ENCODE data around the gene TTYH2. TPM values are rescaled to one million over a fixed set of nuclear protein-coding genes. Genes with fewer than 3 reads are reported as not detected.

The TTYH2 gene
- total RNA-seq, 1 donor from 2014 or later: 3.8 TPM

DNA sequence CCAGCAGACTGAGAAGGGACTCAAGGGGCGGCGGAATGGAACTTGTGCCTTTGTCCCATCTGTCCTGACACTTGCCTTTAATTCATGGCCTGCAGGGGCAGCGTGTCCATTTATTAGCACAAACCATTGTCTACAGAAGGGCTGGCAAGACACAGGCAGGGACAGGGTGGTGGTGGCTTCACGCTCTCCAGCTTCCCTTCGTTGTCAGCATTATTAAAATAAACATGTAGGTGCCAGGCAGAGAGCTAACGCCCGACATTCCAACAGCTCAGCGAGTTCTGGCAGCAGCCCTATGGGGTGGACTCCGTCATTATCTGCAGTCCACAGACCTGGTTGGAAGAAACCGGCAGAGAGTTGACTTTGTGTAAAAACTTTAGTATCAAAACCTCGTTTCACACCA, 77.0 kb downstream of the TTYH2 start:
- POLR2A ChIA-PET: no interaction called here
- no peak overlapping the region for H3K4me3 Mint-ChIP-seq
- no peaks in the 10 kb centered on the region for H3K4me1 Mint-ChIP-seq
- ATAC-seq (ENCODE audit: low read depth) (no peak), DNase-seq (no peak)
- H3K9me3 Mint-ChIP-seq: peaks cover 2% of the 10 kb centered on the region
- CTCF ChIA-PET: no interaction called here
- TF ChIP-seq, protein P1, sequence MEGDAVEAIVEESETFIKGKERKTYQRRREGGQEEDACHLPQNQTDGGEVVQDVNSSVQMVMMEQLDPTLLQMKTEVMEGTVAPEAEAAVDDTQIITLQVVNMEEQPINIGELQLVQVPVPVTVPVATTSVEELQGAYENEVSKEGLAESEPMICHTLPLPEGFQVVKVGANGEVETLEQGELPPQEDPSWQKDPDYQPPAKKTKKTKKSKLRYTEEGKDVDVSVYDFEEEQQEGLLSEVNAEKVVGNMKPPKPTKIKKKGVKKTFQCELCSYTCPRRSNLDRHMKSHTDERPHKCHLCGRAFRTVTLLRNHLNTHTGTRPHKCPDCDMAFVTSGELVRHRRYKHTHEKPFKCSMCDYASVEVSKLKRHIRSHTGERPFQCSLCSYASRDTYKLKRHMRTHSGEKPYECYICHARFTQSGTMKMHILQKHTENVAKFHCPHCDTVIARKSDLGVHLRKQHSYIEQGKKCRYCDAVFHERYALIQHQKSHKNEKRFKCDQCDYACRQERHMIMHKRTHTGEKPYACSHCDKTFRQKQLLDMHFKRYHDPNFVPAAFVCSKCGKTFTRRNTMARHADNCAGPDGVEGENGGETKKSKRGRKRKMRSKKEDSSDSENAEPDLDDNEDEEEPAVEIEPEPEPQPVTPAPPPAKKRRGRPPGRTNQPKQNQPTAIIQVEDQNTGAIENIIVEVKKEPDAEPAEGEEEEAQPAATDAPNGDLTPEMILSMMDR (IDR thresholded peaks at IDR 0.05): no peak
- H3K36me3 Mint-ChIP-seq (ENCODE audit: low read depth): no peaks in the 10 kb centered on the region
- no peak overlapping the region for H3K27ac Mint-ChIP-seq
- intact Hi-C loops (cut with micrococcal nuclease): no loop called here
- peaks cover 8% of the 10 kb centered on the region for H3K27me3 Mint-ChIP-seq

DNA sequence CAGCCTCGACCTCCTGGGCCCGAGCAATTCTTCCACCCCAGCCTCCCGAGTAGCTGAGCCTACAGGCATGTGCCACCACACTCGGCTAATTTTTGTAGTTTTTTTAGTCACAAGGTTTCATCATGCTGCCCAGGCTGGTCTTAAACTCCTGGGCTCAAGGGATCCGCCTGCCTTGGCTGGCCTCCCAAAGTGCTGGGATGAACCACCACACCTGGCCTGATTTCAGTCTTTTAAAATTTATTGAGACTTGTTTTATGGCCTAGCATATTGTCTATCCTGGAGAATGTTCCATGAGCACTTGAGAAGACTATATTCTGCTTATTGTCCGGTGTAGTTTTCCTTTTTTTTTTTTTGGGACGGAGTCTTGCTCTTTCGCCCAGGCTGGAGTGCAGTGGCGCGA, 79.1 kb downstream of the TTYH2 start:
- DNase-seq: no peak
- H3K4me1 Mint-ChIP-seq: no peaks in the 10 kb centered on the region
- intact Hi-C loops (cut with micrococcal nuclease): no loop called here
- CTCF ChIA-PET: no interaction called here
- H3K27me3 Mint-ChIP-seq: peaks cover 14% of the 10 kb centered on the region
- no peak overlapping the region for H3K4me3 Mint-ChIP-seq
- ATAC-seq (ENCODE audit: low read depth): no peak
- no peak overlapping the region for H3K27ac Mint-ChIP-seq
- POLR2A ChIA-PET: no interaction called here
- TF ChIP-seq, protein P1 (IDR thresholded peaks at IDR 0.05): no peak
- H3K36me3 Mint-ChIP-seq (ENCODE audit: low read depth): no peaks in the 10 kb centered on the region
- H3K9me3 Mint-ChIP-seq: peaks cover 2% of the 10 kb centered on the region

DNA sequence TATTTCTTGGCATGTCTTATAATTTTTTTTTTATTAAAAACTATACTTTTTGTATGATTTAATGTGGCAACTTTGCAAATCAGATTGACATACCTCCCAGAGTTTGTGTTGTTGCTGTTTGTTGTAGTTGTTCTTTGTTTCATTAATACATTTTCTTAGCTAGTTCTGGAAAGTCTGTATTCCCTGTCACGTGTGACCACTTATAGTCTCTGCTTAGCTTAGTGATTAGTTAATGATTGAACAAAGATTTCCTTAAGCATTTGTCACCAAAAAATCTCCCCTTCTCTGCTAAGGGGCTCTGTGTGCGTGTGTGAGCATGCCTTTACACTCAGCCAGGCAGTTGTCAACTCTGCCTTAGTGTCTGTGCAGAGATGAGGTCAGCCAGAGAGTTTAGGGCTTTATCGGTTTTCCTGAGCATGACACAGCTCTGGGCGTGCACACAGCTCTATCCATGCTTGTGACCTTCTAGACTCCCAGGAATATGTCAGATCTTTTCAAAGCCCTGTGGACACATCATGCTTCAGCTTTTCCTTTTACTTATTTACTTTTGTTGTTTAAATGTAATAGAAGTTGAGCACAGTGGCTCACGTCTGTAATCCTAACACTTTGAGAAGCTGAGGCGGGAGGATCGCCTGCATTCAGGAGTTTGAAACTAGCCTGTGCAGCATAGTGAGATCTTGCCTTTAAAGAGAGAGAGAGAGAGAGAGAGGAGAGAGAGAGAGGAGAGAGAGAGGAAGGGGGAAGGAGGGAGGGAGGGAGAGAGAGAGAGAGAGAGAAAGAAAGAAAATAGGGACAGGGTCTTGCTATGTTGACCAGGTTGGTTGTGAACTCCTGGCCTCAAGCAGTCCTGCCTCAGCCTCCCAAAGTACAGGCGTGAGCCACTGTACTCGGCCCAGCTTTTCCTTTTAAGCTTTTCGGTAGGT, 82.5 kb downstream of the TTYH2 start:
- intact Hi-C loops (cut with micrococcal nuclease): loop anchor here (1.0 kb wide), 1 partner anchor 86 kb away; no protein-coding TSS in a partner anchor
- ATAC-seq (ENCODE audit: low read depth) (no peak), DNase-seq (no peak)
- Mint-ChIP-seq H3K4me1 (no peaks in the 10 kb centered on the region), H3K9me3 (peaks cover 2% of the 10 kb centered on the region), H3K36me3 (ENCODE audit: low read depth) (no peaks in the 10 kb centered on the region), H3K27ac (no peak overlapping the region), H3K4me3 (no peak overlapping the region), H3K27me3 (peaks cover 25% of the 10 kb centered on the region)
- TF ChIP-seq, protein P1 (IDR thresholded peaks at IDR 0.05): no peak
- ChIA-PET POLR2A (no interaction called here), CTCF (no interaction called here)

DNA sequence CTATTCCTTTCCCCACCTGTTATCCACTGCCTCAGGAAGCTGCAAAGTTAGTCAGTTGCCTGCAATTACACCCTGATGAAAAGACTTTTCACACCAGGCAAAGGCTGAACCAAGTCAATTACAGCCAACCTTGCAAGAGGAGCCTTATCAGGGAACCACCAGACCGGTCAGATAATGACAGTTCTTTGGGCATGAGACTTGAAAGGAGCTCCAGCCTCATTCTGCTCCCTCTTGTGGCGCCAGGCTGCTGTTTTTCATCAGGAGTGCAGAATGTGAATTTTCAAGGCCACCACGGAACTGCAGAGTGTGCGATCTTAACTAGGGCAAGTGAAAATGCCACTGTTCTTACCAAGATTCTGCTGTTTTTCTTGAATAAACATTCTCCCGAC, 83.2 kb downstream of the TTYH2 start:
- H3K4me3 Mint-ChIP-seq: no peak overlapping the region
- no peak for DNase-seq
- ATAC-seq (ENCODE audit: low read depth): no peak
- H3K9me3 Mint-ChIP-seq: peaks cover 2% of the 10 kb centered on the region
- no peaks in the 10 kb centered on the region for H3K4me1 Mint-ChIP-seq
- intact Hi-C loops (cut with micrococcal nuclease): loop anchor here (1.0 kb wide), 1 partner anchor 86 kb away; no protein-coding TSS in a partner anchor
- H3K36me3 Mint-ChIP-seq (ENCODE audit: low read depth): no peaks in the 10 kb centered on the region
- ChIA-PET POLR2A (no interaction called here), CTCF (no interaction called here)
- no peak overlapping the region for H3K27ac Mint-ChIP-seq
- H3K27me3 Mint-ChIP-seq: peaks cover 25% of the 10 kb centered on the region
- TF ChIP-seq, protein P1 (IDR thresholded peaks at IDR 0.05): no peak

DNA sequence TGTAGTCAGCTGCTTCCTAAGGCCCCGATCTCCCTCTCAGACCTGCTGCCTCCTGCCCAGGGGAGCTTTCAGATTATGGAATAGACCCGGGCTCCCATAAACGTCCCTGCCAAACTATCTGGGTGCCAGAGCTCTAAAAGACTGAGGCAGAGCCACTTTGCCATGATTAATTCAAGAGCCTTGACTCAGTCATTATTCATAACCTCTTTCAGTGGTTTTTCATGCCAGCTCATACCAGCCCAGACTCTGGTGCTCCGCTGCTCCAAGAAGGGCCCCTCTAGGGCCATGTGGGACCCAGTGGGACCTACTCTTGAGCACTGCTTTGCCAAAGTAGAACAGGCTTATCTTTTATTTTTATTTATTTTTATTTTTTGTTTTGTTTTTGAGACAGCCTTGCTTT, 84.6 kb downstream of the TTYH2 start:
- ChIA-PET CTCF (no interaction called here), POLR2A (no interaction called here)
- Mint-ChIP-seq H3K4me3 (no peak overlapping the region), H3K27ac (no peak overlapping the region), H3K36me3 (ENCODE audit: low read depth) (no peaks in the 10 kb centered on the region), H3K9me3 (peaks cover 2% of the 10 kb centered on the region), H3K27me3 (peaks cover 25% of the 10 kb centered on the region), H3K4me1 (no peaks in the 10 kb centered on the region)
- intact Hi-C loops (cut with micrococcal nuclease): no loop called here
- TF ChIP-seq, protein P1 (IDR thresholded peaks at IDR 0.05): no peak
- DNase-seq: no peak
- ATAC-seq (ENCODE audit: low read depth): no peak

Measured in activated B cell treated with CpG ODN at 0.5 μM for 24 hours (primary cell).